Uterus (tissue), 2 donors: ENCODE results near the gene LRRC39.

ENCODE experiments used
- CTCF ChIP-seq, 4 experiments: fragments of 200-600 bp in 2 of 4; fragments of 450-650 bp in 2 of 4; sonication (generic) in 2 of 4; IDR thresholded peaks; one replicate each; pipeline ENCODE4 v1.5.1; 2016 to 2019; ENCODE audit warnings: antibody characterized with exemption in 4 of 4, mild to moderate bottlenecking in 2 of 4, moderate library complexity in 1 of 4
- POLR2A ChIP-seq, 2 donors: fragments of 450-650 bp; IDR thresholded peaks; one replicate each; pipeline ENCODE4 v1.6.1; 2016; ENCODE audit warnings: antibody characterized with exemption in 2 of 2, mild to moderate bottlenecking in 1 of 2, moderate library complexity in 1 of 2

GRCh38 chr1:100142343-100142742 lies 35.7 kb downstream of the LRRC39 start:
- TF ChIP-seq CTCF (IDR thresholded peaks at IDR 0.05) = no peak
- no peak for TF ChIP-seq POLR2A (IDR thresholded peaks at IDR 0.05)
